Frontal cortex (tissue), 4 donors: ENCODE data around the gene HADHB. TPM values are rescaled to one million over a fixed set of nuclear protein-coding genes. Genes with fewer than 3 reads are reported as not detected.
"Not testable (repeated sequence)": the region's sequence is repeated elsewhere in the genome, so short reads cannot be mapped to it uniquely, and the experiment has no call there.

Experiments used
- DNase-seq, 2 donors: peaks; one replicate each; pipeline ENCODE4 v3.0.0; 2012; ENCODE audit warnings: low spot score in 2 of 2
- FAIRE-seq: peaks from 2 replicates; lab custom pipeline; 2012; peaks lifted over from hg19 to GRCh38; lab: Jason Lieb, UNC
- total RNA-seq: library from RNA; depleted of rRNA; stranded (reverse); fragments of >200 nt; gene quantifications from one replicate; pipeline ENCODE4 v1.2.3, GENCODE V29; 2014
- donor health status: control.
- donor health status: control.
- donor health status: control.

HADHB gene
- total RNA-seq, 1 donor from 2014 or later: 37.9 TPM

GRCh38 chr2:26324903-26325302, 80.2 kb downstream of the HADHB start:
- FAIRE-seq: no peak
- DNase-seq: no peak

- FAIRE-seq (no peak), DNase-seq (no peak)
Measured at GRCh38 chr2:26325851-26326250, 81.1 kb downstream of the HADHB start.

DNA sequence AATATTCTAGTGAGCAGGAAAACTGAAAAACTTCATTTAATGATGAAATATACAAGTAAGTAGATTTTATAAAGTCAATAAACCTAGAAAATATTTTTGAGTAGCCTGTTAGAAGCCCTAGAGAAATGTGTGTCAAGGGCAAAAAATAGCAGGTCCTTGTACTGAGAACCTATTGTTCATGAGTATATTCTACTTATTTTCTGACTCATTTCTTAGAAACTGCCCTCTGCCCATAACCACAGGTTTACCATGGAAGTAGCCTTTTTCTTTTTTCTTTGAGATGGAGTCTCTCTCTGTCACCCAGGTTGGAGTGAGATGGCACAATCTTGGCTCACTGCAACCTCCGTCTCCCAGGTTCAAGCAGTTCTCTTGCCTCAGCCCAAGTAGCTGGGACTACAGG, 81.8 kb downstream of the HADHB start:
- no peak for FAIRE-seq
- no peak for DNase-seq

- DNase-seq (no peak), FAIRE-seq (no peak)
Measured at GRCh38 chr2:26327291-26328272, 82.8 kb downstream of the HADHB start.

- not testable (repeated sequence) for FAIRE-seq, DNase-seq
Measured at GRCh38 chr2:26329083-26329482, 84.3 kb downstream of the HADHB start.

DNA sequence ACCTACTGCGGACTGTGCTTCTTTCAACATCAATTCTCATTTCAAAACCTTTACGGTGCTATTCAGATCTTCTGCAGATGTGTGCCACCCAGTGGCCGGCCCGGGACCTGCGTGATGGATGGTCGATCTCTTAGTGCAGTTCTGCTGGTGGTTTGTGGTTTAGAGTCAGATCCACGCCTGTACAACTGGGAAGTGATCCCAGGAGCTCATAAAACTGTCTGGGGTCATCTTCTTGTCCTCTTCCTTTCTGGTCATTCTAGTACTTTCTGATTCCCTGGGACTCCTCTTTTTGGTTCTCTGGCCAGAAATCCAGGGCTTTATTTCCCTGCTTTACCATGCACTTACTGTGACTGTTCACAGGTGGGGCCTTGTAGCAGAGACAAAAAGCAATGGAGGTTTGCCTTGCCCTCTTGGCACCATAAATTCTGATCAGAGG, 85.4 kb downstream of the HADHB start:
- DNase-seq (peak; percentile 34 to 71), FAIRE-seq (no peak)

- FAIRE-seq: no peak
- no peak for DNase-seq
Measured at GRCh38 chr2:26330604-26331003, 85.9 kb downstream of the HADHB start.

- not testable (repeated sequence) for DNase-seq, FAIRE-seq
Measured at GRCh38 chr2:26331321-26331720, 86.6 kb downstream of the HADHB start.

GRCh38 chr2:26333293-26333692, 88.6 kb downstream of the HADHB start:
- FAIRE-seq: no peak
- no peak for DNase-seq

DNA sequence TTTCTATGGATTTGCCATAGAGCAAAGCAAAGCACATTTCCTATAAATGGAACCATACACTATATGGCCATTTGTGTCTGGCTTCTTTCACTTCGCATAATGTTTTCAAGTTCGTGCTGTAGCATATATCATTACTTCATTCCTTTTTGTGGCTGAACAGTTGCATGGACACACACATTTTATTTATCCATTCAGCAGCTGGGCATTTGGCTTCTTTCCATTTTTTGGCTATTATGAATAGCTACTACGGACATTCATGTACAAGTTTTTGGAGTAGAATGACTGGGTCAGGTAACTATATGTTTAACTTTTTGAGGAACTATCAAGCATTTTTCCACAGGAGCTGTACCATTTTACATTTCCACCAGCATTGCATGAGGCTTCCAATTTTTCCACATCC, 90.5 kb downstream of the HADHB start:
- no peak for FAIRE-seq

DNA sequence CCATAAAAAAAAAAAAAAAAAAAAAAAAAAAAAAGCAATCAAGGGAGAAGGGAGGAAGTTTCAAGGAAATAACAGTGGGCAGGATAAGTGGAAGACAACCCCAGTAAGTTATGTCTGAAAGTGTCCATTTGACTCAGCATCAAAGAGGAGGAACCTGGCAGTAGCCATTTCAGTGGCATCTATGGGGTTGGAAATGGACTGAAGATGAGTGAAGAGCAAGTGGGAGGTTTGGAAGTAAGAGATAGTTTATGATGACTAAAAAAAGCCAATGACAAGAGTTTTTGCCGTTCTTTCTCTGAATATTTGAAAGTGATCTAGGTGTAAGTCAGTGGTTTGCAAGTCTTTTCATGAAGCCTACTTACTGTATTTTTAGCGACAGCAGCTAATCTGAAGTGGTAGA, 92.0 kb downstream of the HADHB start:
- FAIRE-seq: no peak
- no peak for DNase-seq

More for the DNA sequence above, 90.5 kb downstream of the HADHB start:
- no peak for DNase-seq

- no peak for DNase-seq
- no peak for FAIRE-seq
Measured at GRCh38 chr2:26337298-26337697, 92.6 kb downstream of the HADHB start.

Other genes starting within 250 kb of the HADHB start
- 152 TPM for gene RAB10, start 210.9 kb upstream of the HADHB start, total RNA-seq
- 6.1 TPM for gene GAREM2, start 71.9 kb upstream of the HADHB start, total RNA-seq
- gene HADHA, start 307 bp upstream of the HADHB start, total RNA-seq: 85.2 TPM
- 63.6 TPM for gene SELENOI, start 101.2 kb downstream of the HADHB start, total RNA-seq
- gene ADGRF3, start 101.8 kb downstream of the HADHB start, total RNA-seq: under 0.01 TPM
- 9.0 TPM for gene DRC1, start 157.0 kb downstream of the HADHB start, total RNA-seq
- gene OTOF, start 233.2 kb downstream of the HADHB start, total RNA-seq: 1.6 TPM